ENCODE results near the gene SYS1.

Gene SYS1

DNA sequence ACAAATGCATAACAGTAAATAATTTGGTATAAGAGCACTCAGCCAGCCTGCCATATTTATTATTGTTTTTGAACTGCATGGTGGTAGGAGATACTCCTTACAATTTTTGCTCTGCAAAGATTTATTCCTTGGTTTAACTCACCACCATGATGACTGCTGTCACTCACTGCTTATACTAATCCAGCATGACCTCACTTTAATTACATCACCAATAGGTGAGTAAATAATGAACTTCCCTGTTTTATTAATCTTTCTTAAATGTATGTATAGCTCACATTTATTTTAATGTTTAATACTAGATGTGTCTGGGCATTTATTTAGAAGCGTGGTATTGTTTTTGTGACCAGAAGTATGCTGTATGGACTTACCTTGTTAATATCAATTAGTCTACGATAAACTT is 28.0 kb downstream of the SYS1 start:
- CTCF ChIA-PET, result interaction anchor here (2.0 to 2.8 kb wide), 2 partner anchors 28 to 46 kb away, joined by 7 to 14 read pairs; partner anchors contain the start of gene SYS1
- no peak for TF ChIP-seq CTCF (IDR thresholded peaks at IDR 0.05; ENCODE audit: control extremely low read depth, extremely low read depth, low read depth, missing control alignments)
- POLR2A ChIA-PET, result no interaction called here
- DNase-seq (ENCODE audit: extremely low spot score), result no peak

DNA sequence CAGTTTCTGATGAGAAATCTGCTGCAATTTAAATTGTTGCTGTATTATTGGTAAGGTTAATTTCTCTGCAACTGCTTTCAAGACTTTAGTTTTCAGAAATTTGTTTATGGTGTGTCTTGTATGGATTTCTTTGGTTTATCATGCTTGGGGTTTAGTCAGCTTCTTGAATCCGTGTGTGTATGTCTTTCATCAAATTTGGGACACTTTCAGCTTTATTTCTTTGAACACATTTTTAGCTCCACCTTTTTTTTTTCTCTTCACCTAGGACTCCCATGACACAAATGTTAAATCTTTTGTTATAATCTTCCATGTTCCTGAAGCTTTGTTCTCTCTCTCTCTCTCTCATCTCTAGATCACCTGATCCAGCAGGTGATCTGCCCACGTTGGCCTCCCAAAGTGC is 28.6 kb downstream of the SYS1 start:
- TF ChIP-seq CTCF (IDR thresholded peaks at IDR 0.05; ENCODE audit: control extremely low read depth, extremely low read depth, low read depth, missing control alignments), result no peak
- CTCF ChIA-PET, result interaction anchor here (1.3 to 2.8 kb wide), 3 partner anchors 15 to 45 kb away, joined by 3 to 14 read pairs (median 7); partner anchors contain the start of gene SYS1
- POLR2A ChIA-PET, result no interaction called here
- DNase-seq (ENCODE audit: extremely low spot score), result no peak

DNA sequence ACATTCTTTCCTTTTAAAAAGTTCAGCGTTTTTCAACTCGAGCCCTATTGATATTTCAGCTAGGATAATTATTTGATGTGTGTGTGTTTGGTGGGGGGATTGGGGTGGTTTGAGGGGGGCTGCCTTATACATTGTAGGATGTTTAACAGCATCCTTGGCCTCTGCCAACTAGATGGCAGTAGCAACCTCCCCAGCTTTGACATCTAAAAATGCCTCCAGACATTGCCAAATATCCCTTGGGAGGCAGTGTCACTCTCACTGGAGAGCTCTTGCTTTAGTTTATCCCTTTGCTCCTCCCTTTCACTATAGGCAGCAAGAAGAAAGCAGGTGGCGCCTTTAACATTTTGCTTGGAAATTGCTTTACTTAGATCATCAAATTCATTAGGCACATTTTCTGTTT is 29.8 kb downstream of the SYS1 start:
- CTCF ChIA-PET, result interaction anchor here (1.0 to 3.8 kb wide), 4 partner anchors 14 to 44 kb away, joined by 3 to 24 read pairs (median 9); no protein-coding TSS in a partner anchor
- DNase-seq (ENCODE audit: extremely low spot score), result no peak
- POLR2A ChIA-PET, result no interaction called here
- no peak for TF ChIP-seq CTCF (IDR thresholded peaks at IDR 0.05; ENCODE audit: control extremely low read depth, extremely low read depth, low read depth, missing control alignments)

GRCh38 chr20:45394221-45395113 is 31.5 kb downstream of the SYS1 start:
- CTCF ChIA-PET, result interaction anchor here (0.9 to 3.8 kb wide), 6 partner anchors 18 to 376 kb away, joined by 3 to 24 read pairs (median 4); no protein-coding TSS in a partner anchor
- POLR2A ChIA-PET, result no interaction called here
- TF ChIP-seq CTCF (IDR thresholded peaks at IDR 0.05; ENCODE audit: control extremely low read depth, extremely low read depth, low read depth, missing control alignments), result no peak
- DNase-seq (ENCODE audit: extremely low spot score), result no peak

DNA sequence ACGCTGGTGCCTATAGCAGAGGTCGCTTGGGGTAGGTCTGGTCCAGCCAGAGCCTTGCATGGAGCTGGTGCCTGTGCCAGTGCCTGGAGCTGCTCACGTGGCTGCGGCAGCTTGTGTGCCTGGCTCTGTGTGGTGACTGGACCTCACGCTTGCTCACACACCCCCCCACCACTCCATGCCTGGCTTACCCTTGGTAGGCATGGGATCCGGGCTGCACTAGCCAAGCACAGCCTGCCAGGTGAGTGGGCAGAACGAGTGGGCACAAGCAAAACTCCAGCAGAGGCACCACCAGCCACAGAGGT is 32.1 kb downstream of the SYS1 start:
- CTCF ChIA-PET, result interaction anchor here (1.3 to 3.8 kb wide), 3 partner anchors 22 to 376 kb away, joined by 4 to 24 read pairs (median 7); no protein-coding TSS in a partner anchor
- POLR2A ChIA-PET, result no interaction called here
- no peak for TF ChIP-seq CTCF (IDR thresholded peaks at IDR 0.05; ENCODE audit: control extremely low read depth, extremely low read depth, low read depth, missing control alignments)

DNA sequence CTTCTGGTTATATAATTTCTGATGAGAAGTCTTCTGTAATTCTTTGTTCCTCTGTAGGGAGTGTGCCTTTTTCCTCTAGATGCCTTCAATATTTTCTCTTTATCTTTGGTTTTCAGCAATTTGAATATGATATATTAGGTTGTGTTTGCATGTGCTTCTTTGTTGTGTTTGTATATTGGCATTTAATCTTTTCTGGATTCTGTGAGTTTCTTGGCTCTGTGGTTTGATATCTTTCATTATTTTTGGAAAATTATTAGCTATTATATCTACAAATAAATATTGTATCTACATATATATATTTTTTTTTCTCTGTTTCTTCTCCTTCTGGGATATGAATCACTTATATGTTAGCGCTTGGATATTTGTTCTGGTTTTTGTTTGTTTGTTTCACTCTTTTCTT is 36.1 kb downstream of the SYS1 start:
- no peak for DNase-seq (ENCODE audit: extremely low spot score)
- no peak for TF ChIP-seq CTCF (IDR thresholded peaks at IDR 0.05; ENCODE audit: control extremely low read depth, extremely low read depth, low read depth, missing control alignments)
- ChIA-PET CTCF (interaction anchor here (2.9 kb wide), 1 partner anchor 25 kb away, joined by 12 read pairs; no protein-coding TSS in a partner anchor), POLR2A (no interaction called here)

More for the DNA sequence above, 32.1 kb downstream of the SYS1 start:
- DNase-seq (ENCODE audit: extremely low spot score), result no peak
